Measurements from ENCODE around the gene OR2Z1.
"Not testable (repeated sequence)": the region's sequence is repeated elsewhere in the genome, so short reads cannot be mapped to it uniquely, and the experiment has no call there.

OR2Z1 gene

GRCh38 chr19:8705304-8705703 lies 16.1 kb upstream of the OR2Z1 start:
- not testable (repeated sequence) for DNase-seq

GRCh38 chr19:8705742-8706141 lies 15.7 kb upstream of the OR2Z1 start:
- DNase-seq, result no peak

- DNase-seq, result not testable (repeated sequence)
Measured at GRCh38 chr19:8710337-8710736, 11.1 kb upstream of the OR2Z1 start.

DNA sequence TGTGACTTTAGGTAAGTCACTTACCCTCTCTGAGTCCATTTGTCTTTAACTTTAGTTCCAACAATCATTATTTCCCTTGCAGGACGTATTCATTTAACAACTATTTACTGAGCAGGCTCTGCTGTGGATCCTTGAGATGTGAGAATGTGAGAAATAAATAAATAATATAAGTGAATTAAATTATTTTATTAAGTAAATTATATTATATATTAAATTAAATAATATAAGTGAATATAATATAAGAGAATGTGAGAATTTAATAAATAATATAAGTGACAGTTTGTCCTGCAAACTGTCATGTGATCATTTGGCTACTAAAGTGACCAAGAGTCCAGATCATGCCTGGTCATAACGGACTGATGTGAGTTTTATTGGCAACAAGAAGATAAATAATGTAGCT lies 598 bp downstream of the OR2Z1 start:
- no peak for DNase-seq

GRCh38 chr19:8724276-8724675 lies 2.8 kb downstream of the OR2Z1 start:
- no peak for DNase-seq

GRCh38 chr19:8731428-8732169 lies 10.2 kb downstream of the OR2Z1 start:
- DNase-seq, result no peak

GRCh38 chr19:8738377-8738776 lies 16.9 kb downstream of the OR2Z1 start:
- DNase-seq, result no peak

GRCh38 chr19:8739291-8740065 lies 18.0 kb downstream of the OR2Z1 start:
- DNase-seq, result not testable (repeated sequence)

GRCh38 chr19:8767257-8767656 lies 45.8 kb downstream of the OR2Z1 start:
- not testable (repeated sequence) for DNase-seq

GRCh38 chr19:8769265-8769664 lies 47.8 kb downstream of the OR2Z1 start:
- DNase-seq, result not testable (repeated sequence)

DNA sequence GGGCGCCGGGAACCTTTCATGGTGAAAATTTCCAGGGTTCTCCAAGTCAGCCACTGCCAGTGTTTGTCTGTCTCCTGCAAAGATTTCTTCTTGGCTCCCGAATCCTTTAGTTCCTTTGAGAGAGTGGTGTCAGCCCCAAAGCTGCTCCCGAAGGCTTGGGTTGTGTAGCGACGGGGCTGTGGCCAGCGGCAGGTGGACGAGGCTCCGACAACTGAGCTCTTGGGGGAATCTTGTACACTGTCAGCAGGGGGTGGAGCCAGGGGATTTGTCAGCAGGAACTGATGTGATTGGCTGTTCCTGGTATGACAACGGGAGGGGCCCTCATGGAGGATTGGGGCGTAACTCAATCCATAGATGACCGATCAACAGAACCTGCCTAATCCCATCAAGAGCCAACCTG lies 52.2 kb downstream of the OR2Z1 start:
- DNase-seq, result not testable (repeated sequence)
